LHCN-M2 (cell line): ENCODE results near the gene GPR42. TPM values are rescaled to one million over a fixed set of nuclear protein-coding genes. Genes with fewer than 3 reads are reported as not detected.
"Not testable (repeated sequence)": the region's sequence is repeated elsewhere in the genome, so short reads cannot be mapped to it uniquely, and the experiment has no call there.

Experiments
- DNase-seq: peaks from one replicate; pipeline ENCODE4 v3.0.0-alpha.2; 2012; ENCODE audit warnings: low read depth
- total RNA-seq: library from RNA; depleted of rRNA; stranded (reverse); fragments of >200 nt; gene quantifications from 2 replicates; pipeline ENCODE4 v1.2.3, GENCODE V29; 2014

Gene GPR42
- total RNA-seq, 1 experiment from 2014 or later: not detected

GRCh38 chr19:35392742-35393715 lies 22.2 kb downstream of the GPR42 start:
- no peak for DNase-seq

- DNase-seq: no peak
These were observed 24.7 kb downstream of the GPR42 start for GRCh38 chr19:35395382-35396199.

GRCh38 chr19:35396240-35396885 lies 25.5 kb downstream of the GPR42 start:
- DNase-seq: no peak

- DNase-seq: no peak
These were observed 26.2 kb downstream of the GPR42 start for GRCh38 chr19:35397064-35397463.

- DNase-seq: no peak
These were observed 27.7 kb downstream of the GPR42 start for GRCh38 chr19:35398570-35398969.

- DNase-seq: no peak
These were observed 28.4 kb downstream of the GPR42 start for GRCh38 chr19:35399231-35399630.

- no peak for DNase-seq
These were observed 29.3 kb downstream of the GPR42 start for GRCh38 chr19:35399948-35400772.

- DNase-seq: no peak
These were observed 29.9 kb downstream of the GPR42 start for GRCh38 chr19:35400773-35401100.

GRCh38 chr19:35401416-35401815 lies 30.5 kb downstream of the GPR42 start:
- DNase-seq: not testable (repeated sequence)

- no peak for DNase-seq
These were observed 32.4 kb downstream of the GPR42 start for GRCh38 chr19:35403116-35403760.

- peak; percentile 81 for DNase-seq
These were observed 34.2 kb downstream of the GPR42 start for GRCh38 chr19:35404879-35405622.

- DNase-seq: no peak
These were observed 36.8 kb downstream of the GPR42 start for GRCh38 chr19:35407619-35408018.

- DNase-seq: no peak
These were observed 37.7 kb downstream of the GPR42 start for GRCh38 chr19:35408284-35409171.

- DNase-seq: no peak
These were observed 38.3 kb downstream of the GPR42 start for GRCh38 chr19:35409191-35409590.

GRCh38 chr19:35410487-35410886 lies 39.6 kb downstream of the GPR42 start:
- DNase-seq: no peak

- DNase-seq: no peak
These were observed 43.6 kb downstream of the GPR42 start for GRCh38 chr19:35414442-35414841.

GRCh38 chr19:35416331-35416730 lies 45.5 kb downstream of the GPR42 start:
- DNase-seq: no peak

GRCh38 chr19:35417278-35417677 lies 46.4 kb downstream of the GPR42 start:
- DNase-seq: no peak
